ENCODE data around the gene SNX25.

SNX25 gene

DNA sequence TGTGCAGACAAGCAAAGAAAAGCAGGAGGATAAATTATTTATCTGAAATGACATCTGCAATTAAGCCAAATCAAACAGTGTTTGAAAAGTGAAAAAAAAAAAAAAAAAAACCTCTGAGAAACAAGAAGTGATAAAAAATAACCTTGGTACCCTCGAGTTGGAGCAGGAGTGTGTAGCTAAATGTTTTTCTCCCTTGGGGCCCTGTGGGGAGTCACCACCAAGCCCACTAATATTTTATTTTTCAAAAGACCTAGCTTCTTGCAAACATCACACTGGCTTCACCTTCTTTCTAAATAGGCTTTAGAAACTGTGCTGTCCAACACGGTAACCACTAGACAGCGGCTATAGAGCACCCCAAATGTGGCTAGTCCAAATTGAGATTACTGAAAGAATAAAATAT, 47.7 kb downstream of the SNX25 start:
- TF ChIP-seq POLR2AphosphoS5 (IDR thresholded peaks at IDR 0.05; ENCODE audit: low read depth, low read length): no peak
- no peak for TF ChIP-seq FOXP2 (optimal IDR thresholded peaks at IDR 0.05; ENCODE audit: borderline replicate concordance, extremely low read depth, extremely low read length, insufficient read depth)
- TF ChIP-seq SIN3A (IDR thresholded peaks at IDR 0.05; ENCODE audit: borderline replicate concordance, insufficient read depth, low read length): no peak
- no peak for TF ChIP-seq REST (IDR thresholded peaks at IDR 0.05; ENCODE audit: insufficient read depth in 1 of 2, low read depth in 2 of 2, low read length in 2 of 2)
- no peak for TF ChIP-seq TAF1 (IDR thresholded peaks at IDR 0.05; ENCODE audit: borderline replicate concordance, insufficient read depth, low read length)

DNA sequence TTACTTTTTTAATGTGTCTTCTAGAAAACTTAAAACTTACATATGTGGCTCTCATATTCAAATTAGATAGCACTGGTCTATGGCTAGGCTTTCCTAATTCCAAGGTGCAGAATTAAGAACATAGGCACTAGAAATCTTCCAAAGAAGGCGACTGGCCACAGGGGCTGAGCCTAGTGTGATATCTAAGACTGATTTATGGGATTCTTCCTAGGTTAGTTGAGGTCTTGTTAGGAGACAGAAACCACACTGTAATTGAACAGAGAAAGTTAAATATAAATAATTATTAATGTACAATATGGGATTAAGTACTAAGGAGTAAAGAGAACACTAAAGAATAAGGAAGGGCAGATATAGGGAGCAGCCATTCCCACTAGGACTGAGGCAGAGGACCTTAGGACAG, 48.3 kb downstream of the SNX25 start:
- TF ChIP-seq TAF1 (IDR thresholded peaks at IDR 0.05; ENCODE audit: borderline replicate concordance, insufficient read depth, low read length) (no peak), FOXP2 (optimal IDR thresholded peaks at IDR 0.05; ENCODE audit: borderline replicate concordance, extremely low read depth, extremely low read length, insufficient read depth) (no peak), POLR2AphosphoS5 (IDR thresholded peaks at IDR 0.05; ENCODE audit: low read depth, low read length) (no peak), SIN3A (IDR thresholded peaks at IDR 0.05; ENCODE audit: borderline replicate concordance, insufficient read depth, low read length) (no peak), REST (IDR thresholded peaks at IDR 0.05; ENCODE audit: insufficient read depth in 1 of 2, low read depth in 2 of 2, low read length in 2 of 2) (no peak)

- TF ChIP-seq POLR2AphosphoS5 (IDR thresholded peaks at IDR 0.05; ENCODE audit: low read depth, low read length) (no peak), REST (IDR thresholded peaks at IDR 0.05; ENCODE audit: insufficient read depth in 1 of 2, low read depth in 2 of 2, low read length in 2 of 2) (no peak), FOXP2 (optimal IDR thresholded peaks at IDR 0.05; ENCODE audit: borderline replicate concordance, extremely low read depth, extremely low read length, insufficient read depth) (no peak), SIN3A (IDR thresholded peaks at IDR 0.05; ENCODE audit: borderline replicate concordance, insufficient read depth, low read length) (no peak), TAF1 (IDR thresholded peaks at IDR 0.05; ENCODE audit: borderline replicate concordance, insufficient read depth, low read length) (no peak)
Measured at GRCh38 chr4:185259719-185260118, 50.3 kb downstream of the SNX25 start.

DNA sequence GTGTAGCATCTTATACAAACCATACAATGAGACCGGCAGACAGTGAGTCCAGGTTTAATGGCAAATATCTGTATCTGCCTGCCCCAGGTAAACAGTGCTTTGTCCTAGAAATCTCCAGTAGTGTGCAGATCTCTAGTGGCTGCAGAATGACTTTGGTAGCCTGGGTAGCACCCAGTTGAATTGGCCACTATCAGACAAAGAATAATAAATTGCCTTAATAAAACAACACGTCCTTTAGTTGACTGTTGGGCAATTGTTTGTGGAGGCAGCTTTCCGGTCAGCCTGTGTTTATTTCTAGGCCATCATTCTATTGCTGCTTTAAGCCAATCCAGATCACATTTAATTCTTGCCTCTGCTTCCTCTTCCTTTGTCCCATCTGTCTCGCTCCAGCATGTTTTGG, 52.5 kb downstream of the SNX25 start:
- no peak for TF ChIP-seq SIN3A (IDR thresholded peaks at IDR 0.05; ENCODE audit: borderline replicate concordance, insufficient read depth, low read length)
- TF ChIP-seq POLR2AphosphoS5 (IDR thresholded peaks at IDR 0.05; ENCODE audit: low read depth, low read length): no peak
- no peak for TF ChIP-seq FOXP2 (optimal IDR thresholded peaks at IDR 0.05; ENCODE audit: borderline replicate concordance, extremely low read depth, extremely low read length, insufficient read depth)
- no peak for TF ChIP-seq REST (IDR thresholded peaks at IDR 0.05; ENCODE audit: insufficient read depth in 1 of 2, low read depth in 2 of 2, low read length in 2 of 2)
- no peak for TF ChIP-seq TAF1 (IDR thresholded peaks at IDR 0.05; ENCODE audit: borderline replicate concordance, insufficient read depth, low read length)

DNA sequence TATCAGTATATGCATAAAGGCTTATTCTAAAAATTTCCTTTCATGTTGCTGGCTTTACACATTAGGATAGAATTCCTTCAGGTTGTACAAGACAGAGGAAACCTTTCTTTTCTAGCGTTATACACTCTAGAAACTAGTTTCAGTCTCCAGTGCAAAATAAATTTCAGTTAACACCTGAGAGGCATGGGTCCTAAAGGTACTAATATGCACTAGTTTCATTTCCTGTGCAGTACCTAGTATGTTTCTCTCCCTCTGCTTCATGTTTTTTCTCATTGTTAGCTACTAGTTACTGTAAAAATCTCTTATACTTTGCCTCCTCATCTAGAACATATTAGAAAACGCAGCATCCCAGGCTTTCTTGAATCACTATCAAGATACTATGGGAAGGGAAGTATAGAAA, 54.0 kb downstream of the SNX25 start:
- TF ChIP-seq TAF1 (IDR thresholded peaks at IDR 0.05; ENCODE audit: borderline replicate concordance, insufficient read depth, low read length): no peak
- TF ChIP-seq REST (IDR thresholded peaks at IDR 0.05; ENCODE audit: insufficient read depth in 1 of 2, low read depth in 2 of 2, low read length in 2 of 2): no peak
- no peak for TF ChIP-seq SIN3A (IDR thresholded peaks at IDR 0.05; ENCODE audit: borderline replicate concordance, insufficient read depth, low read length)
- no peak for TF ChIP-seq POLR2AphosphoS5 (IDR thresholded peaks at IDR 0.05; ENCODE audit: low read depth, low read length)
- TF ChIP-seq FOXP2 (optimal IDR thresholded peaks at IDR 0.05; ENCODE audit: borderline replicate concordance, extremely low read depth, extremely low read length, insufficient read depth): no peak
